Right lobe of liver (tissue), 4 donors: ENCODE results near the gene SLC39A7.

Experiments
- CTCF ChIP-seq, 4 donors: fragments of 200-600 bp in 3 of 4; fragments of 450-650 bp in 1 of 4; IDR thresholded peaks; one replicate each; pipeline versions ENCODE4 v1.5.1 to v1.8.0; 2016 to 2022; ENCODE audit warnings: antibody characterized with exemption in 4 of 4, mild to moderate bottlenecking in 2 of 4
- POLR2A ChIP-seq: fragments of 450-650 bp; IDR thresholded peaks from one replicate; pipeline ENCODE4 v1.6.1; 2017; ENCODE audit warnings: antibody characterized with exemption, mild to moderate bottlenecking
- donor health status: DM: no; HTN: no; CAD: no.
- donor health status: DM: no; HTN: no; CAD: no.
- donor health status: DM: no; HTN: yes; CAD: no.

- TF ChIP-seq CTCF (IDR thresholded peaks at IDR 0.05) (no peak), POLR2A (peak; percentile 92)
Observed at GRCh38 chr6:33208091-33208967, 7.7 kb downstream of the SLC39A7 start, which contains the start of gene RING1.
